WTC11 (cell line): Measurements from ENCODE around the gene GNAO1. TPM values are rescaled to one million over a fixed set of nuclear protein-coding genes. Genes with fewer than 3 reads are reported as not detected.

Experiments
- ATAC-seq: fragments of 200-7000 bp; cut with Tn5 transposase; 2 replicates; pipeline ENCODE4 v1.10.0; 2021; ENCODE audit warnings: mild to moderate bottlenecking, moderate library complexity
- CTCF ChIA-PET: fragments of 300-600 bp; sonication (Branson Sonifier 250); formaldehyde crosslinking; loops from one replicate; lab custom pipeline; 2021; ENCODE audit warnings: antibody characterized with exemption; lab: Charles Lee
- POLR2A ChIA-PET: fragments of 350-600 bp; sonication (Branson Sonifier 250); formaldehyde crosslinking; loops from one replicate; lab custom pipeline; 2021; ENCODE audit warnings: antibody characterized with exemption; lab: Charles Lee
- DNase-seq: peaks from one replicate; pipeline ENCODE4 v3.0.0; 2021; ENCODE audit warnings: low spot score
- H3K27ac Mint-ChIP-seq: 2 replicates; pipeline ENCODE4 v1.8.0; 2021; ENCODE audit warnings: mixed read lengths
- H3K27me3 Mint-ChIP-seq: 2 replicates; pipeline ENCODE4 v1.8.0; 2021; ENCODE audit warnings: low read depth, mild to moderate bottlenecking, moderate library complexity, mixed read lengths
- H3K36me3 Mint-ChIP-seq: 2 replicates; pipeline ENCODE4 v1.8.0; 2021; ENCODE audit warnings: mixed read lengths
- H3K4me1 Mint-ChIP-seq: 2 replicates; pipeline ENCODE4 v1.8.0; 2022; ENCODE audit warnings: mixed read lengths
- H3K4me3 Mint-ChIP-seq: 2 replicates; pipeline ENCODE4 v1.8.0; 2021; ENCODE audit warnings: mild to moderate bottlenecking, moderate library complexity, mixed read lengths
- H3K9me3 Mint-ChIP-seq: 2 replicates; pipeline ENCODE4 v1.8.0; 2021; ENCODE audit warnings: mixed read lengths
- CDX4 ChIP-seq: fragments of 250-450 bp; sonication (Bioruptor Pico); IDR thresholded peaks from 2 replicates; pipeline ENCODE4 v1.9.0; 2021; ENCODE audit warnings: moderate library complexity, mild to moderate bottlenecking, inconsistent platforms, borderline replicate concordance
- E2F4 ChIP-seq: sonication (generic); formaldehyde crosslinking; IDR thresholded peaks from 2 replicates; pipeline ENCODE4 v1.8.1; 2022; ENCODE audit warnings: low read depth, mild to moderate bottlenecking, moderate library complexity, missing genetic modification reagents, borderline replicate concordance
- ESRRA ChIP-seq: sonication (generic); formaldehyde crosslinking; IDR thresholded peaks from 2 replicates; pipeline ENCODE4 v1.8.1; 2022; ENCODE audit warnings: mild to moderate bottlenecking, missing genetic modification reagents, borderline replicate concordance
- ETV6 ChIP-seq: sonication (generic); formaldehyde crosslinking; IDR thresholded peaks from 2 replicates; pipeline ENCODE4 v1.8.1; 2022; ENCODE audit warnings: mild to moderate bottlenecking, missing genetic modification reagents
- FOXP4 ChIP-seq: sonication (generic); formaldehyde crosslinking; IDR thresholded peaks from 2 replicates; pipeline ENCODE4 v1.8.0; 2022; ENCODE audit warnings: mild to moderate bottlenecking, missing genetic modification reagents
- JAZF1 ChIP-seq: fragments of 250-450 bp; sonication (Bioruptor Pico); IDR thresholded peaks from 2 replicates; pipeline ENCODE4 v1.9.0; 2021; ENCODE audit warnings: moderate library complexity, mild to moderate bottlenecking, inconsistent platforms
- KAT7 ChIP-seq: sonication (generic); formaldehyde crosslinking; IDR thresholded peaks from 2 replicates; pipeline ENCODE4 v1.8.1; 2023; ENCODE audit warnings: missing genetic modification reagents, mild to moderate bottlenecking, borderline replicate concordance
- MYBL2 ChIP-seq: sonication (generic); formaldehyde crosslinking; IDR thresholded peaks from 2 replicates; pipeline ENCODE4 v1.8.1; 2023; ENCODE audit warnings: mild to moderate bottlenecking, moderate library complexity, missing genetic modification reagents
- NR2C2 ChIP-seq: sonication (generic); formaldehyde crosslinking; IDR thresholded peaks from 2 replicates; pipeline ENCODE4 v1.8.0; 2022; ENCODE audit warnings: mild to moderate bottlenecking, missing genetic modification reagents
- PREB ChIP-seq: sonication (generic); formaldehyde crosslinking; IDR thresholded peaks from 2 replicates; pipeline ENCODE4 v1.8.1; 2022; ENCODE audit warnings: mild to moderate bottlenecking, missing genetic modification reagents, moderate library complexity, borderline replicate concordance
- RELA ChIP-seq: sonication (generic); formaldehyde crosslinking; IDR thresholded peaks from 2 replicates; pipeline ENCODE4 v1.8.1; 2022; ENCODE audit warnings: missing genetic modification reagents, mild to moderate bottlenecking, borderline replicate concordance
- USF2 ChIP-seq: sonication (generic); formaldehyde crosslinking; IDR thresholded peaks from 2 replicates; pipeline ENCODE4 v1.8.1; 2023; ENCODE audit warnings: mild to moderate bottlenecking, missing genetic modification reagents, moderate library complexity
- ZBTB21 ChIP-seq: sonication (generic); formaldehyde crosslinking; IDR thresholded peaks from 2 replicates; pipeline ENCODE4 v1.8.1; 2023; ENCODE audit warnings: mild to moderate bottlenecking, missing genetic modification reagents, borderline replicate concordance
- ZNF121 ChIP-seq: sonication (generic); formaldehyde crosslinking; IDR thresholded peaks from 2 replicates; pipeline ENCODE4 v1.8.0; 2023; ENCODE audit warnings: missing genetic modification reagents
- ZNF317 ChIP-seq: sonication (generic); formaldehyde crosslinking; IDR thresholded peaks from 2 replicates; pipeline ENCODE4 v1.8.1; 2023; ENCODE audit warnings: low read depth, mild to moderate bottlenecking, moderate library complexity, missing genetic modification reagents, borderline replicate concordance
- ZNF512 ChIP-seq: sonication (generic); formaldehyde crosslinking; IDR thresholded peaks from 2 replicates; pipeline ENCODE4 v1.8.1; 2022; ENCODE audit warnings: missing genetic modification reagents, borderline replicate concordance
- total RNA-seq: library from RNA; stranded (reverse); gene quantifications from 3 replicates; pipeline ENCODE4 v1.2.3, GENCODE V29; 2021

Gene GNAO1
- total RNA-seq, 1 experiment from 2014 or later: 30.6 TPM

GRCh38 chr16:56199164-56199563 is 7.9 kb downstream of the GNAO1 start (continued):
- TF ChIP-seq NR2C2 (CRISPR knock-in tag) (no peak), KAT7 (no peak), JAZF1 (CRISPR knock-in tag) (no peak), FOXP4 (CRISPR knock-in tag) (no peak), PREB (CRISPR knock-in tag) (no peak), ZNF317 (no peak), RELA (no peak), ZNF512 (no peak), CDX4 (no peak), ETV6 (CRISPR knock-in tag) (no peak)

GRCh38 chr16:56201030-56201429 is 9.7 kb downstream of the GNAO1 start:
- no peaks in the 10 kb centered on the region for H3K27me3 Mint-ChIP-seq
- ATAC-seq: no peak
- no peak overlapping the region for H3K27ac Mint-ChIP-seq
- POLR2A ChIA-PET: no interaction called here
- H3K4me3 Mint-ChIP-seq: no peak overlapping the region
- CTCF ChIA-PET: no interaction called here
- no peaks in the 10 kb centered on the region for H3K36me3 Mint-ChIP-seq
- peaks cover 29% of the 10 kb centered on the region for H3K4me1 Mint-ChIP-seq
- DNase-seq: no peak
- no peak for TF ChIP-seq E2F4 (CRISPR knock-in tag)
- TF ChIP-seq FOXP4 (CRISPR knock-in tag): no peak
- TF ChIP-seq ESRRA (CRISPR knock-in tag): no peak
- no peak for TF ChIP-seq MYBL2 (CRISPR knock-in tag)
- no peak for TF ChIP-seq USF2
- TF ChIP-seq ZNF121 (CRISPR knock-in tag): no peak
- no peak for TF ChIP-seq ZBTB21 (CRISPR knock-in tag)
- no peak for TF ChIP-seq RELA
- no peaks in the 10 kb centered on the region for H3K9me3 Mint-ChIP-seq
